Measurements from ENCODE around the gene ADAM8. TPM values are rescaled to one million over a fixed set of nuclear protein-coding genes. Genes with fewer than 3 reads are reported as not detected.
A peak's percentile ranks its signal among the peaks of the same experiment; 100 is the strongest.

ADAM8 gene
- polyA plus RNA-seq, 3 donors from 2014 or later = 143 to 294 (median 153) TPM

- H3K36me3 Mint-ChIP-seq = no peaks in the 10 kb centered on the region
- no peak for DNase-seq
- H3K9me3 Mint-ChIP-seq = no peaks in the 10 kb centered on the region
- peaks cover 5 to 13% (median 5%) of the 10 kb centered on the region in 3 donors for H3K27me3 Mint-ChIP-seq (ENCODE audit: low read depth in 3 of 3)
- H3K4me3 Mint-ChIP-seq = no peak overlapping the region
- H3K27ac Mint-ChIP-seq = no peak overlapping the region
- H3K4me1 Mint-ChIP-seq = peaks cover 31 to 32% of the 10 kb centered on the region in 2 donors
These were observed 21.3 kb downstream of the ADAM8 start for GRCh38 chr10:133255323-133255722.

- Mint-ChIP-seq H3K4me1 (peaks cover 23 to 24% of the 10 kb centered on the region in 2 donors), H3K36me3 (no peaks in the 10 kb centered on the region), H3K27me3 (ENCODE audit: low read depth in 3 of 3) (peaks cover 5 to 11% (median 5%) of the 10 kb centered on the region in 3 donors), H3K4me3 (no peak overlapping the region), H3K27ac (peak overlapping the region in 1 of 6 donors; percentile 33), H3K9me3 (no peaks in the 10 kb centered on the region)
- DNase-seq = no peak
These were observed 22.1 kb downstream of the ADAM8 start for GRCh38 chr10:133254421-133255120.

GRCh38 chr10:133253361-133253955 lies 23.2 kb downstream of the ADAM8 start:
- Mint-ChIP-seq H3K4me3 (no peak overlapping the region), H3K9me3 (no peaks in the 10 kb centered on the region), H3K36me3 (no peaks in the 10 kb centered on the region), H3K4me1 (peaks cover 15 to 17% of the 10 kb centered on the region in 2 donors), H3K27me3 (ENCODE audit: low read depth in 3 of 3) (peaks cover 2 to 7% (median 3%) of the 10 kb centered on the region in 3 donors), H3K27ac (no peak overlapping the region)
- DNase-seq = no peak

- H3K36me3 Mint-ChIP-seq = no peaks in the 10 kb centered on the region
- no peak overlapping the region for H3K27ac Mint-ChIP-seq
- no peak for DNase-seq
- peaks cover 4% of the 10 kb centered on the region in 2 donors for H3K4me1 Mint-ChIP-seq
- H3K4me3 Mint-ChIP-seq = no peak overlapping the region
- peaks cover 2 to 7% (median 3%) of the 10 kb centered on the region in 3 donors for H3K27me3 Mint-ChIP-seq (ENCODE audit: low read depth in 3 of 3)
- H3K9me3 Mint-ChIP-seq = no peaks in the 10 kb centered on the region
These were observed 24.5 kb downstream of the ADAM8 start for GRCh38 chr10:133252223-133252552.

GRCh38 chr10:133251388-133252222 lies 25.1 kb downstream of the ADAM8 start:
- Mint-ChIP-seq H3K4me3 (no peak overlapping the region), H3K4me1 (no peaks in the 10 kb centered on the region), H3K27ac (no peak overlapping the region), H3K27me3 (ENCODE audit: low read depth in 3 of 3) (peaks cover 2 to 7% (median 3%) of the 10 kb centered on the region in 3 donors), H3K9me3 (no peaks in the 10 kb centered on the region), H3K36me3 (no peaks in the 10 kb centered on the region)
- no peak for DNase-seq

- no peaks in the 10 kb centered on the region for H3K36me3 Mint-ChIP-seq
- peak overlapping the region in 3 of 6 donors; percentile 2 to 57 (median 24) for H3K27ac Mint-ChIP-seq
- DNase-seq = no peak
- H3K9me3 Mint-ChIP-seq = no peaks in the 10 kb centered on the region
- no peak overlapping the region for H3K4me3 Mint-ChIP-seq
- peaks cover 2 to 7% (median 3%) of the 10 kb centered on the region in 3 donors for H3K27me3 Mint-ChIP-seq (ENCODE audit: low read depth in 3 of 3)
- no peaks in the 10 kb centered on the region for H3K4me1 Mint-ChIP-seq
These were observed 26.5 kb downstream of the ADAM8 start for GRCh38 chr10:133249975-133250754.

GRCh38 chr10:133249094-133249780 lies 27.4 kb downstream of the ADAM8 start:
- H3K27ac Mint-ChIP-seq = peak overlapping the region in 3 of 6 donors; percentile 32 to 65 (median 60)
- DNase-seq = no peak
- no peaks in the 10 kb centered on the region for H3K9me3 Mint-ChIP-seq
- H3K27me3 Mint-ChIP-seq (ENCODE audit: low read depth in 3 of 3) = peaks cover 0 to 4% (median 2%) of the 10 kb centered on the region in 3 donors
- H3K36me3 Mint-ChIP-seq = no peaks in the 10 kb centered on the region
- H3K4me3 Mint-ChIP-seq = no peak overlapping the region
- H3K4me1 Mint-ChIP-seq = no peaks in the 10 kb centered on the region

GRCh38 chr10:133248334-133248715 lies 28.3 kb downstream of the ADAM8 start:
- Mint-ChIP-seq H3K27me3 (ENCODE audit: low read depth in 3 of 3) (peaks cover 0 to 4% (median 2%) of the 10 kb centered on the region in 3 donors), H3K9me3 (no peaks in the 10 kb centered on the region), H3K36me3 (no peaks in the 10 kb centered on the region), H3K4me3 (no peak overlapping the region), H3K27ac (no peak overlapping the region), H3K4me1 (no peaks in the 10 kb centered on the region)
- no peak for DNase-seq

GRCh38 chr10:133247681-133248333 lies 28.9 kb downstream of the ADAM8 start:
- no peak overlapping the region for H3K4me3 Mint-ChIP-seq
- H3K4me1 Mint-ChIP-seq = peaks cover 0 to 4% of the 10 kb centered on the region in 2 donors
- peaks cover 0 to 5% (median 4%) of the 10 kb centered on the region in 3 donors for H3K27me3 Mint-ChIP-seq (ENCODE audit: low read depth in 3 of 3)
- DNase-seq = no peak
- H3K36me3 Mint-ChIP-seq = no peaks in the 10 kb centered on the region
- no peaks in the 10 kb centered on the region for H3K9me3 Mint-ChIP-seq
- H3K27ac Mint-ChIP-seq = no peak overlapping the region

- no peaks in the 10 kb centered on the region for H3K36me3 Mint-ChIP-seq
- DNase-seq = no peak
- no peak overlapping the region for H3K4me3 Mint-ChIP-seq
- H3K27ac Mint-ChIP-seq = no peak overlapping the region
- peaks cover 7 to 18% of the 10 kb centered on the region in 2 donors for H3K4me1 Mint-ChIP-seq
- peaks cover 0 to 10% (median 5%) of the 10 kb centered on the region in 3 donors for H3K27me3 Mint-ChIP-seq (ENCODE audit: low read depth in 3 of 3)
- no peaks in the 10 kb centered on the region for H3K9me3 Mint-ChIP-seq
These were observed 30.4 kb downstream of the ADAM8 start for GRCh38 chr10:133246236-133246626.

- H3K4me3 Mint-ChIP-seq = no peak overlapping the region
- no peak for DNase-seq
- peaks cover 0 to 13% (median 7%) of the 10 kb centered on the region in 3 donors for H3K27me3 Mint-ChIP-seq (ENCODE audit: low read depth in 3 of 3)
- H3K4me1 Mint-ChIP-seq = peaks cover 13 to 24% of the 10 kb centered on the region in 2 donors
- H3K36me3 Mint-ChIP-seq = no peaks in the 10 kb centered on the region
- H3K27ac Mint-ChIP-seq = no peak overlapping the region
- H3K9me3 Mint-ChIP-seq = no peaks in the 10 kb centered on the region
These were observed 31.0 kb downstream of the ADAM8 start for GRCh38 chr10:133245439-133246235.

- H3K4me3 Mint-ChIP-seq = peak overlapping the region in 1 of 5 donors; percentile 26
- no peak for DNase-seq
- no peaks in the 10 kb centered on the region for H3K9me3 Mint-ChIP-seq
- peaks cover 15 to 25% of the 10 kb centered on the region in 2 donors for H3K4me1 Mint-ChIP-seq
- peaks cover 4 to 12% (median 11%) of the 10 kb centered on the region in 3 donors for H3K27me3 Mint-ChIP-seq (ENCODE audit: low read depth in 3 of 3)
- H3K27ac Mint-ChIP-seq = no peak overlapping the region
- H3K36me3 Mint-ChIP-seq = no peaks in the 10 kb centered on the region
These were observed 33.1 kb downstream of the ADAM8 start for GRCh38 chr10:133243593-133243992.
